ENCODE results near the gene SLCO3A1.

DNA sequence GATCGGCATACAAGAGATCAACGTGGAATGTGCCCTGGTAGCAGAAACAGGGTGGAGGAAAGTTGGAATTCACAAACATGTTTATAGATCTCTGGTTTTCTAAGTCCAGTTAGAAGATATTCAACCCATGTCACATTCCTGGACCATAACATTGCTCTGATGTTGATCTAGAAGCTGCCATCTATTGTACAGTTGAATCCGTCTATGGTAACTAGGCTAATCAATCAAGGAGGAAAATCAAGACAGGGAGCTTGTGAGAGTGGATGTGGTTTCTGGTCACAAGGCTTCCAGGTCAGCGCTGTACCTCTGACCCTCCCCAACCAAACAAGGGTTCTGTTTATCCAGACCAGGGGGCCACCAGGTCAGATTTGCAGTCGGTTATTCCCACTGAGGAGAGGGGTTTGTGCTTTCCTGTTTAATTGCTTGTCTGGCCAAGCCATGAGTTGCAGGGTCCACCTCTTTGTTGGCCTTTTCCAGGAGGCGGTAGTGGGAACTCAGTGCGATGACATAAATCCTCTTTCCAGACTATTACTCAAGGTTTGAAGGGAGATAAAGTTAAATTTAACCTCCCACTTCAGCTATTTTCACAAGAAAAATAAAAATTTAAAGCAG, 130.3 kb downstream of the SLCO3A1 start:
- TF ChIP-seq POLR2A (IDR thresholded peaks at IDR 0.05; ENCODE audit: low read length): no peak
- TF ChIP-seq GATA1 (IDR thresholded peaks at IDR 0.05; ENCODE audit: low read depth, low read length): no peak

All from erythroblast (primary cell).